Activated naive CD4-positive, alpha-beta T cell treated with anti-CD3 and anti-CD28 coated beads, Interleukin-2, amount 50 U/mL, for 72 hours (primary cell): ENCODE results near the gene FIS1. TPM values are rescaled to one million over a fixed set of nuclear protein-coding genes. Genes with fewer than 3 reads are reported as not detected.
"Not testable (repeated sequence)": the region's sequence is repeated elsewhere in the genome, so short reads cannot be mapped to it uniquely, and the experiment has no call there.

Experiments
- ATAC-seq, 2 donors: fragments of 150-1000 bp; cut with Tn5 transposase; 2 replicates each; pipeline ENCODE4 v1.10.0; 2021; ENCODE audit warnings: mild to moderate bottlenecking in 2 of 2, moderate library complexity in 2 of 2
- DNase-seq, 2 donors: peaks; one replicate each; pipeline ENCODE4 v3.0.0; 2021 to 2022; ENCODE audit warnings: low spot score in 2 of 2
- H3K27ac Mint-ChIP-seq, 2 donors: one replicate each; pipeline ENCODE4 v1.8.0; 2022; ENCODE audit warnings: mild to moderate bottlenecking in 2 of 2, mixed read lengths in 2 of 2
- H3K36me3 Mint-ChIP-seq, 2 donors: one replicate each; pipeline ENCODE4 v1.8.0; 2022; ENCODE audit warnings: mixed read lengths in 2 of 2
- H3K9me3 Mint-ChIP-seq, 2 donors: one replicate each; pipeline ENCODE4 v1.8.0; 2022; ENCODE audit warnings: mixed read lengths in 2 of 2
- total RNA-seq, 2 donors: library from RNA; stranded (reverse); gene quantifications; one replicate each; pipeline ENCODE4 v1.2.3, GENCODE V29; 2022

Gene FIS1
- total RNA-seq, 2 donors from 2014 or later = 70.0 to 74.8 TPM

- peak overlapping the region; percentile 88 to 93 for H3K27ac Mint-ChIP-seq
- peak in 1 of 2 donors; percentile 11 for ATAC-seq
- no peak for DNase-seq
- peaks cover 16 to 18% of the 10 kb centered on the region in 2 donors for H3K36me3 Mint-ChIP-seq
- no peaks in the 10 kb centered on the region for H3K9me3 Mint-ChIP-seq
These were observed 26.4 kb downstream of the FIS1 start for GRCh38 chr7:101218236-101219125.

DNA sequence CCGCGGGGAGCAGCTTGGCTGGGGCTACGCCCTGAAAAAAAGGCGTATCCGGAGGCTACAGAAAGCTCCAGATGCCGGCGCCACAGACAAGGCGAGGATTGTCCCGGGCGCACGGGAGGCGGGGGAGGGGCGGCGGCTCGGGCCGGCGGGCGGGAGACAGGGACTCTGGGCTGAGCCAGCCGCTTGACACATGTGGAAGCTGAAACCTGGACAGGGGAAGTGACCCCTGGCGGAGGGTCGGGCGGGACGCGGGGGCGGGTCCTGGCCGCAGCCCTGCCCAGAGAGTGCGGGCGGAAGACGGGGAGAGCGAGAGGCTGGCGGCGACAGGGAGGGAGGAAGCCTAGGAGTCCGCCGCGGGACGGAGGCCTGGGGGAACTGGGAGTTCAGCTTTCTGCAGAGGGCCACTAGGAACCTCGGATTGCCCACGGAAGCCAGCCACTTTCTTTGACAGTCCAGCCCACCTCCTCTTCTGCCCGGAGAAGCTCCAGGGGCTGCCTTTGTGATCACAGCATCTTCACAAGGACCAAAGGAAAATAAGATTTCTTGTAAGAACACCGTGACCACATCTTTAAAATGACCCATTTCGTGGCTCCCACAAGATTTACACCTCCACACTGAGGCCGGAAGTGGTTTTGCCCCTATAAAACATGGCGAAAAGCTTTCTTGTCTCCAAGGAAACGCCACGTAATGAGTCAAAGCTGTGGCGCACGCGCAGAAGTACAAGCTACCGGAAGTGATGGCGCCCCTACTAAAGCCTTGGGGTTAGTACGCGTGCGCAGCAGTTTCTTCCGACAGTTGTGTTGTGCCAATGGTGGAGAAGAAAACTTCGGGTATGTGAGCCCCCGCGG is 27.3 kb downstream of the FIS1 start, which contains the start of the genes PLOD3 and ZNHIT1:
Gene PLOD3, minus strand, starts transcription at position 194 of the 848 bp plus-strand sequence. CDS start 307 bp downstream, outside the sequence.
Gene ZNHIT1, plus strand, starts transcription at position 778 of the 848 bp plus-strand sequence. Its CDS starts 31 bp downstream, at position 809.
- H3K9me3 Mint-ChIP-seq = no peaks in the 10 kb centered on the region
- ATAC-seq (peak; percentile 77 to 82), DNase-seq (peak; percentile 89 to 95)
- peak within 1 kb of the TSS; percentile 89 to 93 for H3K27ac Mint-ChIP-seq
- H3K36me3 Mint-ChIP-seq = peaks cover 16 to 18% of the 10 kb centered on the region in 2 donors

GRCh38 chr7:101216860-101217387 is 28.0 kb downstream of the FIS1 start:
- no peaks in the 10 kb centered on the region for H3K9me3 Mint-ChIP-seq
- peak in 1 of 2 donors; percentile 11 for ATAC-seq
- H3K36me3 Mint-ChIP-seq = peaks cover 16 to 18% of the 10 kb centered on the region in 2 donors
- H3K27ac Mint-ChIP-seq = peak overlapping the region; percentile 89 to 93
- peak; percentile 21 to 55 for DNase-seq

DNA sequence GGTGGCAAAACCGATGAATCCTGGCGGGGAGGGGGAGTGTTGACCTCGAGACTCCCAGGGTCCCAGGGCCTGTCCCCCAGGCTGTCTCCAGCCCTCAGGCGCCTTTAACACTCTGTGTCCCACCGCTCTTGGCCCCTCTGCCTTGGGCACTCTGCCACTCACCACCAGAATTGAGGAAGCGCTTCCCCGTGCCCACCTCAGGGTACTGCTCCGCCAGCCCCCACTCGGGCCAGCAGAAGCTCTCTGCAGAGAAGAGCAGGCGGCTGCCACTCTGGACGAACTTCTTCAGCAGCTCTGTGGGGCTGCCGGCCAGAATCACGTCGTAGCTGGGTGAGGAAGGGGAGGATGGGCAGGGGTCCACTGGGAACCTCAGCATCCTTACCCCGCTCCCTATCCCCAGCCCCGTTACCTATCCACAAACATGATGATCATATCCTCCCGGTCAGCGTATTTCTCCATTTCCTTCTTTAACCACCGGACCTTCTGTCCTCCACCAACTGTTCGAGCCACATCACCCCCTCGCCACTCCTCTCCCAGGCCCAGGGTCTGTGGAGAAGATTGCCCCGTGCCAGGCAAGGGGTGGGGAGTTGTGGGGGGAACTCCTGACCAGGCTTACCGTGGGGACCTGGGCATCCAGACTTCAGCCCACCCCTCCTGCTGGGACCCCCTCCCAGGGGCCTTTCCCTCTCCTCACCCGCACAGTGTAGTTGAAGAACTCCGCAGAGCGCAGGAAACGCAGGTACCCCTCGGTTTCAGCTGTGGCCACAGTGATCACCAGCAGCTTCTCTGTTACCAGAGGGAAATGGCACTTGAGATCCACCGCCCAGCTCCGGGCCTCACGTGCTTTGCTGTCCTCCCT is 28.7 kb downstream of the FIS1 start:
- Mint-ChIP-seq H3K27ac (peak overlapping the region; percentile 89 to 93), H3K9me3 (no peaks in the 10 kb centered on the region), H3K36me3 (peaks cover 16 to 18% of the 10 kb centered on the region in 2 donors)
- no peak for ATAC-seq
- DNase-seq = no peak

- Mint-ChIP-seq H3K9me3 (no peaks in the 10 kb centered on the region), H3K36me3 (peaks cover 9 to 12% of the 10 kb centered on the region in 2 donors)
- ATAC-seq = no peak
These were observed 32.9 kb downstream of the FIS1 start for GRCh38 chr7:101212014-101212413.

DNA sequence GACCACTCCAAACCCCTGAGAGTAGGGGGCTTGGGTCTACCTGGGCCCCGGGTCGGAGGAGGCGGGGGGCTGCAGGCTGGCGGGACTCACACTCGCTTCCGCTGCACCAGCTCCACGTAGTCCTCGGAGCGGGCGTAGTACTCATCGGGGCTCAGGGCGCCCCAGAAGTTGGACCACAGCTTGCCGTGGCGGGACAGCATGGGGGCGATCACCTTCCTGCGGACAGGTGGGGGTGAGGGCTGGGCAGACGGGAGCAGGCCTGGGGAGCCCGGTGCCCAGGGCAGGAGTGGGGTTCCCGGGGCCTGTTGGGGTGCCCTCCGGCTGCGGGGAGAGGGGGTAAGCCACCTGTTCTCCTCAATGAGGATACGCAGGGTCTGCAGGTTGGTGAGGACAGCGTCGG is 33.4 kb downstream of the FIS1 start:
- Mint-ChIP-seq H3K9me3 (no peaks in the 10 kb centered on the region), H3K27ac (no peak overlapping the region), H3K36me3 (peaks cover 8 to 9% of the 10 kb centered on the region in 2 donors)
- ATAC-seq = no peak
- DNase-seq = no peak

More at GRCh38 chr7:101212014-101212413, 32.9 kb downstream of the FIS1 start:
- H3K27ac Mint-ChIP-seq = no peak overlapping the region
- DNase-seq = no peak

DNA sequence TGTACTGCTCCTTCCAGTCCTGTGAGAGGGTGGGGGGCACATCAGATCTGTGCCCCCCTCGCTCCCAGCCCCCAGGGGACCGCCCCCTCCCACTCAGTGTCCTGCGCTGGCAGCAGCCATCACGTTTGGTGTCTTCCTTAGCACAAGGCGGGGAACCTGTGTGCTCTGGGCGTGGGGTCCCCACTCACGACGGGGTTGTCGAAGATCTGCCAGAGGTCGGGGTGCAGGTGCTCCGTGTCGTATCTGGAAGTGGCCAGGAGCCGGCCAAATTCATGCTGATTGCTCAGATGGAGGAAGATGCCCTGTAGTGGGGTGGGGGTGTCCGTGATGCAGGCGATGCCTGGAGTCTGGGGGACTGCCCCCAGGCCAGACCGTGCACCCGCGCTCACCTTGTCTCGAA is 34.7 kb downstream of the FIS1 start:
- Mint-ChIP-seq H3K36me3 (peaks cover 0 to 11% of the 10 kb centered on the region in 2 donors), H3K27ac (no peak overlapping the region), H3K9me3 (no peaks in the 10 kb centered on the region)
- DNase-seq (no peak), ATAC-seq (no peak)

DNA sequence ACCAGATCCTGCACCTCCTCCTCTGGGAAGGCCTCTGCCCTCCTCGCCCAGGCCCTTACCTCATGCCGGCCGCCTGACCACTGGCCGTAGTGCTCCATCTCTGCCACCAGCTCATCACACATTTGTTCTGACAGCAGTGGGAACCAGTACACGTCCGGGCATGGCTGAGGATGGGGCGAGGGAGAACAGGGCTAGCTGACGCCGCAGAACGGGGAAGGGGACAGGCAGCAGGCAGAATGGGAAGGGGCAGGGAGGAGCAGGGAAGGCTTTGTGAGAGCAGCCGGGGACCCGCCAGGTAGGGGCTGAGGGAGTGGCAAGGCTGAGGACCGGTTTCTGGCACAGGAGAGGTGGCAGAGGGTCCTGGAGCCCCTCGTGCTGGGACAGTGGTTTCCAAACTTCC is 36.1 kb downstream of the FIS1 start:
- Mint-ChIP-seq H3K36me3 (peaks cover 0 to 11% of the 10 kb centered on the region in 2 donors), H3K27ac (no peak overlapping the region), H3K9me3 (no peaks in the 10 kb centered on the region)
- DNase-seq = no peak
- no peak for ATAC-seq

GRCh38 chr7:101207459-101207858 is 37.4 kb downstream of the FIS1 start:
- DNase-seq (no peak), ATAC-seq (no peak)
- Mint-ChIP-seq H3K27ac (no peak overlapping the region), H3K9me3 (no peaks in the 10 kb centered on the region), H3K36me3 (peaks cover 0 to 11% of the 10 kb centered on the region in 2 donors)

- no peak for ATAC-seq
- no peak overlapping the region for H3K27ac Mint-ChIP-seq
- H3K36me3 Mint-ChIP-seq = peaks cover 0 to 11% of the 10 kb centered on the region in 2 donors
These were observed 38.2 kb downstream of the FIS1 start for GRCh38 chr7:101206665-101207042.

GRCh38 chr7:101205901-101206664 is 38.8 kb downstream of the FIS1 start:
- Mint-ChIP-seq H3K9me3 (no peaks in the 10 kb centered on the region), H3K36me3 (peaks cover 0 to 11% of the 10 kb centered on the region in 2 donors), H3K27ac (peak overlapping the region; percentile 29 to 74)
- no peak for ATAC-seq
- DNase-seq = no peak

More at GRCh38 chr7:101206665-101207042, 38.2 kb downstream of the FIS1 start:
- DNase-seq = no peak
- H3K9me3 Mint-ChIP-seq = no peaks in the 10 kb centered on the region

DNA sequence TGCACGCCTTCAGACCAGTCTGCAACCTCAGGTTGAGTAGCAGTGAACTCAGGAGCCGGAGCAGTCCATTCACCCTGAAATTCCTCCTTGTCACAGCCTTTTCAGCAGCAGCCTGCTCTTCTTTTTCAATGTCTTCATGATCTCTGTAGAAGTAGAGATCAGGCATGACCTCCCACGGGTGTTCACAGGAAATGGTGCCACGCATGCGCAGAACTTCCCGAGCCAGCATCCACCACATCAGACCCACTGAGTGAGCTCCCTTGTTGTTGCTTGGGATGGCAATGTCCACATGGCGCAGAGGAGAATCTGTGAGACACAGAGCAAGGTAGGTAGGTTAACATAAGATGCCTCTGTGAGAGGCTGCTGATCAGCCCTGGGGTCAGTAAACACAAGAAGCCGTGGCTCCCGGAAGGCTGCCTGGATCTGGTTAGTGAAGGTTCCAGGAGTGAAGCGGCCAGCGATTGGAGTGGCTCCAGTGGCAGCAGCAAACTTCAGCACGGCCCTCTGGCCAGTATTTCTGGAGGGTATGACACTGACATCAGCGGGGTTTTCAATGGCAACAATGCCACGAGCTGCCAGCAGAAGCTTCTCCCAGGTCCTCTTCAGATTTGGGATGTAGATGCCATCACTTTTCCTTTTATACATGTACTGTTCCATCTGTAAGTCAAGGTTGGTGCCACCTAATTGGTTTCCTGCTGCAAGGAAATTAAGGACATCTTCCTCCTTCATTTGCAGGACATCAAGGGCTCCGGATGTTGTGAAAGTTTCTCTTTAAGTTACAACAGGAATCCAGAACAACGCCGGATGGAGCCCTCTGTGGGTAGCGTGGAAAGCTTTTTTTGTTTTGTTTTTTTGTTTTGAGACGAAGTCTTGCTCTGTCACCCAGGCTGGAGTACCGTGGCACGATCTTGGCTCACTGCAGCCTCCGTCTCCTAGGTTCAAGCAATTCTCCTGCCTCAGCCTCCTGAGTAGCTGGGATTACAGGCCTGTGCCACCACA is 40.8 kb downstream of the FIS1 start:
- H3K9me3 Mint-ChIP-seq, DNase-seq, ATAC-seq, H3K27ac Mint-ChIP-seq: not testable (repeated sequence)
- peaks cover 0 to 11% of the 10 kb centered on the region in 2 donors for H3K36me3 Mint-ChIP-seq

DNA sequence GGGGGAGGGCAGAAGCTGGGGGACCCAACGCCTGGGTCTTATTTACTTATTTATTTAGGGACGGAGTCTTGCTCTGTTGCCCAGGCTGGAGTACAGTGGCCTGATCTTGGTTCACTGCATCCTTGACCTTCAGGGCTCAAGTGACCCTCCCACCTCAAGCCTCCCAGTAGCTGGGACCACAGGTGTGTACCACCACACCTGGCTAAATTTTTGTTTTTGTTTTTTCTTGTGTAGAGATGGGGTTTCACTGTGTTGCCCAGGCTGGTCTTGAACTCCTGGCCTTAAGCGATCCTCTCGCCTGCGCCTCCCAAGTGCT is 42.3 kb downstream of the FIS1 start:
- DNase-seq (no peak), ATAC-seq (no peak)
- Mint-ChIP-seq H3K27ac (no peak overlapping the region), H3K9me3 (no peaks in the 10 kb centered on the region), H3K36me3 (peaks cover 0 to 11% of the 10 kb centered on the region in 2 donors)
